Loucy (cell line): ENCODE results near the gene FLG.

Experiments used
- H2AFZ ChIP-seq: fragments of 200-600 bp; sonication (generic); 2 replicates; pipeline ENCODE4 v1.6.0; 2016; ENCODE audit warnings: antibody characterized with exemption, mild to moderate bottlenecking, low read length, moderate library complexity
- H3F3A ChIP-seq: fragments of 200-600 bp; 2 replicates; pipeline ENCODE4 v1.6.0; 2016; ENCODE audit warnings: antibody characterized with exemption, low read depth, mild to moderate bottlenecking
- H3K27me3 ChIP-seq: fragments of 200-600 bp; sonication (generic); 2 replicates; pipeline ENCODE4 v1.6.1; 2014; ENCODE audit warnings: low read length, mild to moderate bottlenecking; ENCODE audit not compliant: insufficient read depth, poor library complexity, severe bottlenecking
- H3K36me3 ChIP-seq: fragments of 200-600 bp; sonication (generic); 2 replicates; pipeline ENCODE4 v1.6.1; 2016; ENCODE audit warnings: low read length; ENCODE audit not compliant: insufficient read depth
- H3K4me1 ChIP-seq: fragments of 200-600 bp; sonication (generic); 2 replicates; pipeline ENCODE4 v1.5.1; 2014; ENCODE audit warnings: low read length, mild to moderate bottlenecking; ENCODE audit not compliant: insufficient read depth, poor library complexity, severe bottlenecking
- H3K4me2 ChIP-seq: fragments of 200-600 bp; sonication (generic); 2 replicates; pipeline ENCODE4 v1.6.0; 2014; ENCODE audit warnings: antibody characterized with exemption, low read length, low read depth, mild to moderate bottlenecking; ENCODE audit not compliant: poor library complexity, severe bottlenecking
- H3K4me3 ChIP-seq: fragments of 200-600 bp; sonication (generic); 2 replicates; pipeline ENCODE4 v1.5.1; 2014; ENCODE audit warnings: low read length, mild to moderate bottlenecking, mixed read lengths; ENCODE audit not compliant: poor library complexity, severe bottlenecking
- H3K79me2 ChIP-seq: fragments of 200-600 bp; sonication (generic); 2 replicates; pipeline ENCODE4 v1.6.1; 2014; ENCODE audit warnings: low read length; ENCODE audit not compliant: insufficient read depth
- H3K9ac ChIP-seq: fragments of 200-600 bp; sonication (generic); 2 replicates; pipeline ENCODE4 v1.6.0; 2014; ENCODE audit warnings: mild to moderate bottlenecking, low read depth, low read length, moderate library complexity; ENCODE audit not compliant: poor library complexity, severe bottlenecking
- H3K9me2 ChIP-seq: fragments of 200-600 bp; sonication (generic); replicated peaks from 2 replicates; pipeline ENCODE4 v1.6.1; 2016; ENCODE audit warnings: low read depth, low read length, mixed read lengths
- H3K9me3 ChIP-seq: fragments of 200-600 bp; sonication (generic); 2 replicates; pipeline ENCODE4 v1.6.1; 2014; ENCODE audit warnings: mild to moderate bottlenecking, antibody characterized with exemption, low read length, low read depth; ENCODE audit not compliant: insufficient read depth
- H4K20me1 ChIP-seq: fragments of 200-600 bp; sonication (generic); 2 replicates; pipeline ENCODE4 v1.6.0; 2014; ENCODE audit warnings: antibody characterized with exemption, low read length, mild to moderate bottlenecking; ENCODE audit not compliant: insufficient read depth, poor library complexity, severe bottlenecking
- CTCF ChIP-seq: fragments of 200-600 bp; sonication (generic); conservative IDR thresholded peaks from 2 replicates; pipeline ENCODE4 v1.5.1; 2014; ENCODE audit warnings: mild to moderate bottlenecking, antibody characterized with exemption, low read length
- EZH2phosphoT487 ChIP-seq: fragments of 200-600 bp; IDR thresholded peaks from 2 replicates; pipeline ENCODE4 v1.6.1; 2018; ENCODE audit warnings: antibody characterized with exemption, mild to moderate bottlenecking, moderate library complexity, borderline replicate concordance

FLG gene

DNA sequence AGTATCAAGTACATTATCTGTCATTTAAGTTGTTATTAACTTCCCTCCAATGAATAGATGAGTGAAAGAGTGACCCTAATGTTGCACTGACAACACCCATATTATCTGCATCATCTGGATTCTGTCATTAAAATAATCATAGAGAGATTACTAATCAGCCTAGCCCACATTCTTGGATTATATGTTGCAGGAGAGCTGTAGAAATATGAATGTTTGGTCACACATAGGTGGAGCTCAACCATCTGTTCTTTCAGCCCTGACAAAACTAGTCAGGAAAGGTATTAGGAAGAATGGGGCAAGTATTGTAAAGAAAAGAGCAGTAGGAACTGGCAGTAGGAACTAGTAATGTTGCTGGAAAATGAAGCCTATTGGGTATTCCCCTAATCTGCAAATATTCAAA is 19.4 kb upstream of the FLG start:
- H4K20me1 ChIP-seq, result no peaks in the 10 kb centered on the region
- no peaks in the 10 kb centered on the region for H3K79me2 ChIP-seq
- H3K27me3 ChIP-seq, result no peaks in the 10 kb centered on the region
- no peaks in the 10 kb centered on the region for H3F3A ChIP-seq
- H3K9me2 ChIP-seq, result no peaks in the 10 kb centered on the region
- no peak overlapping the region for H3K4me3 ChIP-seq
- no peaks in the 10 kb centered on the region for H3K4me1 ChIP-seq
- no peak overlapping the region for H2AFZ ChIP-seq
- no peak for TF ChIP-seq EZH2phosphoT487
- no peaks in the 10 kb centered on the region for H3K9me3 ChIP-seq
- no peak overlapping the region for H3K4me2 ChIP-seq
- H3K36me3 ChIP-seq, result no peaks in the 10 kb centered on the region
- no peak overlapping the region for H3K9ac ChIP-seq

GRCh38 chr1:152343006-152343405 is 18.0 kb upstream of the FLG start:
- Histone ChIP-seq H3F3A (no peaks in the 10 kb centered on the region), H3K4me3 (no peak overlapping the region), H3K79me2 (no peaks in the 10 kb centered on the region), H3K4me2 (no peak overlapping the region), H3K9me2 (no peaks in the 10 kb centered on the region), H3K36me3 (no peaks in the 10 kb centered on the region), H3K27me3 (no peaks in the 10 kb centered on the region), H3K4me1 (no peaks in the 10 kb centered on the region), H2AFZ (no peak overlapping the region), H3K9me3 (no peaks in the 10 kb centered on the region), H4K20me1 (no peaks in the 10 kb centered on the region), H3K9ac (no peak overlapping the region)
- TF ChIP-seq CTCF, result no peak
- TF ChIP-seq EZH2phosphoT487, result no peak

- no peaks in the 10 kb centered on the region for H3K9me3 ChIP-seq
- no peaks in the 10 kb centered on the region for H3K79me2 ChIP-seq
- H3K9ac ChIP-seq, result no peak overlapping the region
- no peaks in the 10 kb centered on the region for H3K9me2 ChIP-seq
- no peak overlapping the region for H3K4me2 ChIP-seq
- no peaks in the 10 kb centered on the region for H3K4me1 ChIP-seq
- no peaks in the 10 kb centered on the region for H3K36me3 ChIP-seq
- no peak for TF ChIP-seq CTCF
- no peak for TF ChIP-seq EZH2phosphoT487
- no peaks in the 10 kb centered on the region for H3F3A ChIP-seq
- H3K27me3 ChIP-seq, result no peaks in the 10 kb centered on the region
- no peaks in the 10 kb centered on the region for H4K20me1 ChIP-seq
- H2AFZ ChIP-seq, result no peak overlapping the region
- H3K4me3 ChIP-seq, result no peak overlapping the region
Observed at GRCh38 chr1:152335399-152335798, 10.4 kb upstream of the FLG start.

DNA sequence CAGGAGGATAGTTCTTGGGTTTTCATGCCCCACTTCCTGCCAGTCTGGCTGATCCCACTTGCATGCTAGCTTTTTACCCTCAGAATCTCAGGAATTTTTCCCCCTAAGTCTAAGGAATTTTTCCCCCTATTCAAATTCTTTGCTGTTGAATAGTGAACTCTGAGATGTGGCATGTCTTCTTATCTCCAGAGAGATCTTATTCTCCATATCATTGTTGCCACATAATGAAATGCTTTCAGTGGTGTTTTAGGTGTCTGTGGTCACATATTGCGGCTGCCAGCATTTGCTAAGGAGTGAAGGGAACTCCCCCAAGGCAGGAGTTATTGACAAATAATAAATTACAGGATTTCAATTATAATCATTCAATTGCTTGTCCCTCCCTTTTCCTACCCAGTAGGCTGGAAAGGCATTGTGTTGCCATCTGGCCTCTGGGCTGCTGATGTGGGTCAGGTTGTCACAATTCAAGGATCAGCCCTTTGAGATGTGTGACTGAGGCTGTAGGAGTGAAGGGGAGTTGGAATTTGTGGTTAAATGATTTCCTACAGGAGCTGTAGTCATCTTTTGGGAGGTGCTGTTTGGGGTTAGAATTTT is 3.9 kb upstream of the FLG start:
- Histone ChIP-seq H3K4me2 (no peak overlapping the region), H3K4me1 (no peaks in the 10 kb centered on the region), H3K27me3 (no peaks in the 10 kb centered on the region), H4K20me1 (no peaks in the 10 kb centered on the region), H2AFZ (no peak overlapping the region), H3K4me3 (no peak overlapping the region), H3K9me3 (no peaks in the 10 kb centered on the region), H3K79me2 (no peaks in the 10 kb centered on the region), H3F3A (no peaks in the 10 kb centered on the region), H3K9ac (no peak overlapping the region), H3K36me3 (no peaks in the 10 kb centered on the region), H3K9me2 (no peaks in the 10 kb centered on the region)
- TF ChIP-seq CTCF (no peak), EZH2phosphoT487 (no peak)
